Psoas muscle (tissue), 8 donors: Measurements from ENCODE around the gene POU6F1. TPM values are rescaled to one million over a fixed set of nuclear protein-coding genes. Genes with fewer than 3 reads are reported as not detected.

Experiments
- ATAC-seq, 4 donors: fragments of 200-7000 bp; cut with Tn5 transposase; one replicate each; pipeline ENCODE4 v1.9.1; 2020; ENCODE audit warnings: moderate library complexity in 3 of 4, mild to moderate bottlenecking in 2 of 4
- DNase-seq, 2 donors: peaks; one replicate each; pipeline ENCODE4 v3.0.0-alpha.2; 2020
- H3K27ac ChIP-seq: fragments of 200-600 bp; one replicate; pipeline ENCODE4 v1.8.0; 2022
- H3K27me3 ChIP-seq, 3 donors: fragments of 200-600 bp in 1 of 3; one replicate each; pipeline versions ENCODE4 v1.6.1 to v1.8.0; 2013 to 2022; ENCODE audit warnings: low read length in 2 of 3, mild to moderate bottlenecking in 2 of 3, moderate library complexity in 1 of 3; ENCODE audit not compliant: insufficient read depth in 3 of 3
- H3K36me3 ChIP-seq, 2 donors: fragments of 200-600 bp in 1 of 2; one replicate each; pipeline versions ENCODE4 v1.6.1 to v1.8.0; 2013 to 2022; ENCODE audit warnings: low read depth in 1 of 2, mild to moderate bottlenecking in 1 of 2, moderate library complexity in 1 of 2; ENCODE audit not compliant: insufficient read depth in 1 of 2
- H3K4me1 ChIP-seq: fragments of 200-600 bp; one replicate; pipeline ENCODE4 v1.8.0; 2022
- H3K4me3 ChIP-seq: fragments of 200-600 bp; one replicate; pipeline ENCODE4 v1.8.0; 2022; ENCODE audit warnings: mild to moderate bottlenecking
- H3K9me3 ChIP-seq: fragments of 200-600 bp; one replicate; pipeline ENCODE4 v1.8.0; 2022
- WGBS, 3 donors: extraction: QIAGEN DNeasy Blood & Tissue Kit; methylation state at CpG; one replicate each; pipeline versions ENCODE4 v1.1.6 to v1.1.7; 2013; 5-methylcytosine and 5-hydroxymethylcytosine counted together
- intact Hi-C, 2 donors: fragments of 100-400 bp; cut with DNase I; formaldehyde crosslinking; loops; one replicate each; pipeline versions ENCODE4 v1.11.0 to v1.14.2; 2022
- polyA plus RNA-seq, 3 donors: library from polyadenylated mRNA; stranded (reverse); fragments of 200-250 nt; gene quantifications; one replicate each; pipeline ENCODE4 v1.2.3, GENCODE V29; 2013
- total RNA-seq, 4 donors: library from RNA; stranded (reverse); fragmentation: NEBNext Ultra II Directional in 2 of 4; extraction: Animal tissue kit (Norgen Biotek cat#: 25700) in 2 of 4; gene quantifications; one replicate each; pipeline versions ENCODE4 v1.2.1 to v1.2.4, GENCODE V29; 2021 to 2023
- TF ChIP-seq, protein P1 (sequence below): fragments of 200-600 bp; IDR thresholded peaks from one replicate; pipeline ENCODE4 v1.8.0; 2022; ENCODE audit warnings: antibody characterized with exemption
- donor health status: healthy with polysubstance abuse.
- donor health status: DM: no; HTN: no; CAD: no; lungs with moderate emphysema.
- donor health status: Bipolar disorder and iron deficiency.
- donor health status: healthy.
- donor health status: DM: yes; HTN: yes; CAD: no.
- donor health status: DM: no; HTN: no; CAD: no.
- donor health status: DM: no; HTN: no; CAD: no.
- donor health status: DM: yes; HTN: yes; CAD: no.

The POU6F1 gene
- total and polyA plus RNA-seq, 7 donors: 2.3 to 20.9 (median 10.3) TPM

DNA sequence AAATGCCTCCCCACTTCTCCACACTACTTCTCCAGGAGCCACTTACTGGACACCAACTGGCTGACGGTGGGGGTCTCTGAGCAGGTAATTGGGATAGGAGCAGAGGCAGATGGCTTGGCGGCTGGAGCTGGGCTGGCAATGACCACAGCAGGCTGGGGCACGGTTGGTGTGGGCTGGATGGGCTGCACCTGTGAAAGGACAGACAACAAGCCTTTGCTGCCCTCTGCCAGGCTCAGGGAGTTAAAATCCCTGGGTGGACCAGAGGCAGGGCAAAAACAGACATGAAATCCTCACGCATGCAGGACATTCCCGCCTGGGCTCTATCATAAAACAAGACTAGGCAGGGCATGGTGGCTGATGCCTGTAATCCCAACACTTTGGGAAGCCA is 25.6 kb downstream of the POU6F1 start:
- intact Hi-C loops: no loop called here
- no peaks in the 10 kb centered on the region for H3K9me3 ChIP-seq
- H3K27ac ChIP-seq: no peak overlapping the region
- 76 to 88% (median 78%) methylated on average over 5 of the region's 5 CpGs for WGBS, 3 donors
- H3K36me3 ChIP-seq: peaks cover 0 to 65% of the 10 kb centered on the region in 2 donors
- peaks cover 3% of the 10 kb centered on the region for H3K4me1 ChIP-seq
- no peak for ATAC-seq
- TF ChIP-seq, protein P1, sequence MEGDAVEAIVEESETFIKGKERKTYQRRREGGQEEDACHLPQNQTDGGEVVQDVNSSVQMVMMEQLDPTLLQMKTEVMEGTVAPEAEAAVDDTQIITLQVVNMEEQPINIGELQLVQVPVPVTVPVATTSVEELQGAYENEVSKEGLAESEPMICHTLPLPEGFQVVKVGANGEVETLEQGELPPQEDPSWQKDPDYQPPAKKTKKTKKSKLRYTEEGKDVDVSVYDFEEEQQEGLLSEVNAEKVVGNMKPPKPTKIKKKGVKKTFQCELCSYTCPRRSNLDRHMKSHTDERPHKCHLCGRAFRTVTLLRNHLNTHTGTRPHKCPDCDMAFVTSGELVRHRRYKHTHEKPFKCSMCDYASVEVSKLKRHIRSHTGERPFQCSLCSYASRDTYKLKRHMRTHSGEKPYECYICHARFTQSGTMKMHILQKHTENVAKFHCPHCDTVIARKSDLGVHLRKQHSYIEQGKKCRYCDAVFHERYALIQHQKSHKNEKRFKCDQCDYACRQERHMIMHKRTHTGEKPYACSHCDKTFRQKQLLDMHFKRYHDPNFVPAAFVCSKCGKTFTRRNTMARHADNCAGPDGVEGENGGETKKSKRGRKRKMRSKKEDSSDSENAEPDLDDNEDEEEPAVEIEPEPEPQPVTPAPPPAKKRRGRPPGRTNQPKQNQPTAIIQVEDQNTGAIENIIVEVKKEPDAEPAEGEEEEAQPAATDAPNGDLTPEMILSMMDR: no peak
- H3K27me3 ChIP-seq: no peaks in the 10 kb centered on the region
- no peak for DNase-seq
- no peak overlapping the region for H3K4me3 ChIP-seq

DNA sequence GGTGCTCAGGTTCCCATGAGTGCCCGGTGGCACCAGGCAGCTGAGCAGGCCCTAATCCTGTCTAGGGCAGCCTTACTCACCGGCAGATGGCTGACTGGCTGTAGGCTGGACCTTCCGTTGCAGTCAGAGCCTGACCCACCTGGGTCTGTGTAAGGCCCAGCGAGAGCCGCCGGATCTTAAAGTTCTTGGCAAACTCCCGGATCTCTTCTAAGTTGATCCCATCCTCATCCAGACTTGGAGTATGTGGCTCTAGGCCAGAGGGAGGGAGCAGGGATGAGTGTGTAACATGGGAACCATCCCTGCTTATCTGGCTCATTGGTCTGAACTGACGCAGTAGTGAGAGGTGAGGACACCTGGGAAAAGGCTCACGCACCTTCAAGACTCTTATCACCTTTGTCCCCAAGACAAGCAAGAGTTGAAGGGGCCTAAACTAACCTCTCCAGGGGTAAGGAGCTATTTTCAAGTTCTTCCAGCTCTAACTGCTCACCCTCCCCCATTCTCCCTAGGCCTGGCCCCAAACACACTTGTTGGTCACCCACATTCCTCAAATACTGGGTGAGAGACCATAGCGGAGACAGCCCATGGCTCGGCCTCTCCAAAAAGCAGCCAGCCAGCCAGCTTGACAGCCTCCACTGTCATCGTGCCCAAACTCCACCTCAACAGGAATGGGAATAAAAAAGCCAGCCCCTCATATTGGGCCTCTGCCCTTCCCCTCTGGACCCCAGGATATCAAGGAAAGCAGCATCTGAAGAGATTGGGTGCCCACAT is 26.2 kb downstream of the POU6F1 start:
- Histone ChIP-seq H3K4me3 (no peak overlapping the region), H3K36me3 (peaks cover 0 to 63% of the 10 kb centered on the region in 2 donors), H3K27me3 (no peaks in the 10 kb centered on the region), H3K9me3 (no peaks in the 10 kb centered on the region), H3K27ac (peak overlapping the region; percentile 16), H3K4me1 (peaks cover 7% of the 10 kb centered on the region)
- intact Hi-C loops: no loop called here
- DNase-seq: no peak
- ATAC-seq: no peak
- WGBS, 3 donors: 78 to 95% (median 83%) methylated on average over 12 of the region's 12 CpGs
- TF ChIP-seq, protein P1: no peak

DNA sequence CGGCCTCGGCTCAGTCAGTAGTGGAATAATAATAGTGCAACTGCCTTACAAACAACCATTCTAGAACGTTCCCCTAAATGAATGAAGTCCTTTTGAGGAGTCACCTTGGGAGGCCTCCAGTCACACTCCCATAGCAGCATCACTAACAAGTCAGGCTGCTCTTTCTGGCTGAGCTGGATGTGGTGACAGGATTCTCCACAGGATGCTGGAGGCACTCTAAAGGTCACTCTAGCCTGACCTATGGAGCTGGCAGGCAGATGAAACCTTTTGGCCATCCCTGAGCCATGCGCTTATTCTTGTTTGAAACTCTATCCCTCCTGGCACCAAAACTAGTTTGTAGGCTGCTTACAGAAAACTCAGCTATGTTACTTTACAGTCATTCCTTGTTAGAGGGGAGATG is 27.0 kb downstream of the POU6F1 start:
- ATAC-seq: peak; percentile 45 to 59 (median 56)
- DNase-seq: no peak
- WGBS, 3 donors: 64 to 73% (median 66%) methylated on average over 4 of the region's 4 CpGs
- Histone ChIP-seq H3K36me3 (peaks cover 0 to 56% of the 10 kb centered on the region in 2 donors), H3K4me3 (no peak overlapping the region), H3K4me1 (peaks cover 7% of the 10 kb centered on the region), H3K27ac (peak overlapping the region; percentile 16), H3K9me3 (no peaks in the 10 kb centered on the region), H3K27me3 (no peaks in the 10 kb centered on the region)
- intact Hi-C loops: no loop called here
- TF ChIP-seq, protein P1: no peak

DNA sequence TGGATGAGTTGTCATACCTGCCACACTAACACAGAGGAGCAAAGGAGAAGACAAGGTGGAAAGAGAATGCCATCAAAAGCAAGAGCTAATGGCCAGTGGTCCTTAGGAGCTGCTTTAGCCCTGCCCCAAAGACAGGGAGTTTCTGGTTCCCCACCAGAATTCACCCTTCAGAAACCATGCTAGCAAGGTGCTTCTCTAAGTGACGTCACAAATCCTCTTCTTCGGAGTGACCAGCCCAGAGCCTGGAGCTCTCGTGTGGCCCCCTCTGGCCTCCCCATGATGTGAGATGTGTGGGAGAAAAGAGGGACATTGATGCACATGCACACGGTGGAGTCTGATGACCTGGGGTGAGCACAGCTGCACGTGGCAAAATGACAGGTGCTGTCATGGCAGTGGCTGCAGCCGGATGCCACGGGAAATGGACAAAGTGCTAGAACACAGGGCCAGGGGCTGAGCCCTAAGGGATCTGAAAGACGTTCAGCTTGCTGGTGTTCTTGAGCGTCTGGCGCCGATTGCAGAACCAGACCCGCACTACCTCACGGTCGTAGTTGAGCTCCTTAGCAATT is 28.0 kb downstream of the POU6F1 start:
- no peaks in the 10 kb centered on the region for H3K9me3 ChIP-seq
- intact Hi-C loops: loop anchor here in 1 of 2 donors (2.0 kb wide), 1 partner anchor 25 kb away; no protein-coding TSS in a partner anchor
- DNase-seq (no peak), ATAC-seq (no peak)
- H3K36me3 ChIP-seq: peaks cover 0 to 52% of the 10 kb centered on the region in 2 donors
- TF ChIP-seq, protein P1: no peak
- peaks cover 7% of the 10 kb centered on the region for H3K4me1 ChIP-seq
- H3K27me3 ChIP-seq: no peaks in the 10 kb centered on the region
- no peak overlapping the region for H3K27ac ChIP-seq
- WGBS, 3 donors: 71 to 84% (median 77%) methylated on average over 14 of the region's 14 CpGs
- no peak overlapping the region for H3K4me3 ChIP-seq
